Stomach (tissue), 9 donors: ENCODE results near the gene CFAP46. TPM values are rescaled to one million over a fixed set of nuclear protein-coding genes. Genes with fewer than 3 reads are reported as not detected.

ENCODE experiments used
- DNase-seq, 2 donors: peaks; one replicate each; pipeline versions ENCODE4 v3.0.0 to v3.0.0-alpha.2; 2013 to 2019
- H3K27ac ChIP-seq, 5 donors: fragments of 200-600 bp in 4 of 5; sonication (generic) in 4 of 5; one replicate each; pipeline ENCODE4 v1.5.1; 2013 to 2019; ENCODE audit warnings: mild to moderate bottlenecking in 1 of 5, moderate library complexity in 1 of 5
- H3K27me3 ChIP-seq, 3 donors: fragments of 200-600 bp; sonication (generic); one replicate each; pipeline ENCODE4 v1.5.1; 2017 to 2019; ENCODE audit warnings: mixed run types in 1 of 3
- H3K36me3 ChIP-seq, 4 donors: fragments of 200-600 bp; sonication (generic); 1 replicate in 3 of 4; 2 replicates in 1 of 4; pipeline ENCODE4 v1.5.1; 2016 to 2019
- H3K4me1 ChIP-seq, 4 donors: fragments of 200-600 bp; sonication (generic); one replicate each; pipeline ENCODE4 v1.5.1; 2016 to 2019
- H3K4me3 ChIP-seq, 4 donors: fragments of 200-600 bp; sonication (generic) in 3 of 4; one replicate each; pipeline ENCODE4 v1.5.1; 2016 to 2019; ENCODE audit warnings: mild to moderate bottlenecking in 1 of 4
- H3K9me3 ChIP-seq, 4 donors: fragments of 200-600 bp; sonication (generic); one replicate each; pipeline ENCODE4 v1.5.1; 2016 to 2019
- EP300 ChIP-seq: sonication (generic); formaldehyde crosslinking; IDR thresholded peaks from one replicate; pipeline ENCODE4 v1.6.1; 2017; ENCODE audit warnings: antibody characterized with exemption
- POLR2A ChIP-seq, 4 donors: fragments of 450-650 bp; IDR thresholded peaks; one replicate each; pipeline ENCODE4 v1.6.1; 2016; ENCODE audit warnings: antibody characterized with exemption in 4 of 4, control low read depth in 2 of 4, mild to moderate bottlenecking in 1 of 4, moderate library complexity in 1 of 4
- POLR2AphosphoS5 ChIP-seq, 3 donors: sonication (generic); formaldehyde crosslinking; IDR thresholded peaks; one replicate each; pipeline ENCODE4 v1.6.1; 2016; ENCODE audit warnings: antibody characterized with exemption in 3 of 3
- WGBS, 5 donors: extraction: QIAGEN DNeasy Blood & Tissue Kit in 3 of 5; methylation state at CpG; one replicate each; pipeline versions ENCODE4 v1.1.5 to v1.1.7; 2013 to 2018; 5-methylcytosine and 5-hydroxymethylcytosine counted together
- intact Hi-C: fragments of 100-400 bp; cut with DNase I; formaldehyde crosslinking; loops from one replicate; pipeline ENCODE4 v1.15.1; 2023; ENCODE audit warnings: low total_unique reads
- polyA plus RNA-seq, 3 donors: library from polyadenylated mRNA; stranded (reverse); fragments of 200-250 nt; gene quantifications; one replicate each; pipeline ENCODE4 v1.2.3, GENCODE V29; 2013
- total RNA-seq, 5 donors: library from RNA; depleted of rRNA; stranded (reverse); fragments of >200 nt; gene quantifications; one replicate each; pipeline versions ENCODE4 v1.1.0 to v1.2.3, GENCODE V29; 2014 to 2016
- TF ChIP-seq, protein P1 (sequence below), 7 experiments: fragments of 450-650 bp in 4 of 7; fragments of 200-600 bp in 3 of 7; sonication (generic) in 3 of 7; IDR thresholded peaks; one replicate each; pipeline ENCODE4 v1.5.1; 2016 to 2019; ENCODE audit warnings: antibody characterized with exemption in 7 of 7, control low read depth in 2 of 7, mild to moderate bottlenecking in 1 of 7
- donor health status: healthy with polysubstance abuse.
- donor health status: Bipolar disorder and iron deficiency.
- donor health status: healthy.

Gene CFAP46
- total and polyA plus RNA-seq, 8 donors: under 0.01 to 5.8 (median 1.8) TPM; not detected in 1

GRCh38 chr10:132806561-132807003 is 135.8 kb downstream of the CFAP46 start:
- H3K4me1 ChIP-seq: no peaks in the 10 kb centered on the region
- no peaks in the 10 kb centered on the region for H3K36me3 ChIP-seq
- intact Hi-C loops: no loop called here
- DNase-seq: peak in 1 of 2 donors; percentile 20
- 77 to 86% (median 81%) methylated on average over 20 to 25 of the region's 25 CpGs for WGBS, 5 donors
- no peak overlapping the region for H3K4me3 ChIP-seq
- peaks cover 0 to 41% (median 0%) of the 10 kb centered on the region in 3 donors for H3K27me3 ChIP-seq
- H3K9me3 ChIP-seq: peaks cover 0 to 6% (median 3%) of the 10 kb centered on the region in 4 donors
- TF ChIP-seq POLR2AphosphoS5 (IDR thresholded peaks at IDR 0.05) (no peak), POLR2A (IDR thresholded peaks at IDR 0.05) (no peak), EP300 (no peak)
- TF ChIP-seq, protein P1, sequence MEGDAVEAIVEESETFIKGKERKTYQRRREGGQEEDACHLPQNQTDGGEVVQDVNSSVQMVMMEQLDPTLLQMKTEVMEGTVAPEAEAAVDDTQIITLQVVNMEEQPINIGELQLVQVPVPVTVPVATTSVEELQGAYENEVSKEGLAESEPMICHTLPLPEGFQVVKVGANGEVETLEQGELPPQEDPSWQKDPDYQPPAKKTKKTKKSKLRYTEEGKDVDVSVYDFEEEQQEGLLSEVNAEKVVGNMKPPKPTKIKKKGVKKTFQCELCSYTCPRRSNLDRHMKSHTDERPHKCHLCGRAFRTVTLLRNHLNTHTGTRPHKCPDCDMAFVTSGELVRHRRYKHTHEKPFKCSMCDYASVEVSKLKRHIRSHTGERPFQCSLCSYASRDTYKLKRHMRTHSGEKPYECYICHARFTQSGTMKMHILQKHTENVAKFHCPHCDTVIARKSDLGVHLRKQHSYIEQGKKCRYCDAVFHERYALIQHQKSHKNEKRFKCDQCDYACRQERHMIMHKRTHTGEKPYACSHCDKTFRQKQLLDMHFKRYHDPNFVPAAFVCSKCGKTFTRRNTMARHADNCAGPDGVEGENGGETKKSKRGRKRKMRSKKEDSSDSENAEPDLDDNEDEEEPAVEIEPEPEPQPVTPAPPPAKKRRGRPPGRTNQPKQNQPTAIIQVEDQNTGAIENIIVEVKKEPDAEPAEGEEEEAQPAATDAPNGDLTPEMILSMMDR (IDR thresholded peaks at IDR 0.05): no peak
- no peak overlapping the region for H3K27ac ChIP-seq

DNA sequence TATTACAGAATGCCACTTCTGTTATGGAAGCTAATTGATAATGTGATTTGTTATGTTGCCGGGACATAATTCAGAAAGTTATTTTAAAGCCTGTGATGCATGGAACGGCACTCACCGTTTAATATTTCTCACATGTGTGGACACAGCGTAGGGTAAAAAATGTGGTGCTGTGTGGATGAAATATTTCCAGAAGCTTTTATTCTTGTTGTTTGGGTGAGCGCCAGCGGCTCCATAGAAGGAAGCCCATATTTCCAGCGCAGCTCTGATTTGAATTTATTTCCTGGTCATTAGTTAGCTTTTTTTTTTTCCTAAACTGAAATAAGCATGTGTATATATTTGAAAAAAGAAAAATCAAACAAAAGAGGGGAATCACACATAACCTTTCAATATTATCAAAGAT is 136.3 kb downstream of the CFAP46 start:
- no peak for TF ChIP-seq POLR2A (IDR thresholded peaks at IDR 0.05)
- TF ChIP-seq, protein P1 (IDR thresholded peaks at IDR 0.05): no peak
- TF ChIP-seq EP300: no peak
- TF ChIP-seq POLR2AphosphoS5 (IDR thresholded peaks at IDR 0.05): no peak
- Histone ChIP-seq H3K36me3 (no peaks in the 10 kb centered on the region), H3K4me1 (no peaks in the 10 kb centered on the region), H3K27me3 (peaks cover 0 to 36% (median 0%) of the 10 kb centered on the region in 3 donors), H3K27ac (no peak overlapping the region), H3K9me3 (peaks cover 0 to 10% (median 5%) of the 10 kb centered on the region in 4 donors), H3K4me3 (no peak overlapping the region)
- peak in 1 of 2 donors; percentile 47 for DNase-seq
- intact Hi-C loops: no loop called here
- 48 to 68% (median 67%) methylated on average over 7 of the region's 7 CpGs for WGBS, 5 donors

GRCh38 chr10:132805599-132805998 is 136.8 kb downstream of the CFAP46 start:
- WGBS, 5 donors: 64 to 78% (median 69%) methylated on average over 14 to 21 of the region's 21 CpGs
- Histone ChIP-seq H3K4me3 (no peak overlapping the region), H3K9me3 (peaks cover 0 to 10% (median 5%) of the 10 kb centered on the region in 4 donors), H3K4me1 (no peaks in the 10 kb centered on the region), H3K27ac (no peak overlapping the region), H3K27me3 (peaks cover 0 to 31% (median 0%) of the 10 kb centered on the region in 3 donors), H3K36me3 (no peaks in the 10 kb centered on the region)
- TF ChIP-seq POLR2A (IDR thresholded peaks at IDR 0.05) (no peak), EP300 (no peak), POLR2AphosphoS5 (IDR thresholded peaks at IDR 0.05) (no peak)
- TF ChIP-seq, protein P1 (IDR thresholded peaks at IDR 0.05): no peak
- intact Hi-C loops: no loop called here
- peak in 1 of 2 donors; percentile 21 for DNase-seq

GRCh38 chr10:132804785-132805426 is 137.5 kb downstream of the CFAP46 start:
- Histone ChIP-seq H3K4me3 (no peak overlapping the region), H3K36me3 (no peaks in the 10 kb centered on the region), H3K9me3 (peaks cover 0 to 10% (median 5%) of the 10 kb centered on the region in 4 donors), H3K4me1 (no peaks in the 10 kb centered on the region), H3K27me3 (peaks cover 0 to 24% (median 0%) of the 10 kb centered on the region in 3 donors), H3K27ac (no peak overlapping the region)
- 59 to 67% (median 61%) methylated on average over 20 to 23 of the region's 23 CpGs for WGBS, 5 donors
- intact Hi-C loops: no loop called here
- TF ChIP-seq POLR2AphosphoS5 (IDR thresholded peaks at IDR 0.05): no peak
- TF ChIP-seq EP300: no peak
- TF ChIP-seq, protein P1 (IDR thresholded peaks at IDR 0.05): no peak
- TF ChIP-seq POLR2A (IDR thresholded peaks at IDR 0.05): no peak
- peak in 1 of 2 donors; percentile 20 for DNase-seq
